PC-9 (cell line): ENCODE results near the gene RBM5. TPM values are rescaled to one million over a fixed set of nuclear protein-coding genes. Genes with fewer than 3 reads are reported as not detected.

Source experiments
- BruUV-seq: library from RNA; stranded (reverse); fragments of 400-500 nt; replicated peaks from 2 replicates; lab custom pipeline; 2021; lab: Mats Ljungman, UMichigan
- CTCF ChIA-PET: fragments of 300-600 bp; sonication (Branson Sonifier 250); formaldehyde crosslinking; loops from one replicate; lab custom pipeline; 2022; ENCODE audit warnings: antibody characterized with exemption; lab: Charles Lee
- POLR2A ChIA-PET: fragments of 300-600 bp; sonication (Branson Sonifier 250); formaldehyde crosslinking; loops from one replicate; lab custom pipeline; 2022; ENCODE audit warnings: antibody characterized with exemption; ENCODE audit not compliant: unreplicated experiment; lab: Charles Lee
- DNase-seq, 2 experiments: peaks; one replicate each; pipeline versions ENCODE4 v3.0.0 to v3.0.0-alpha.2; 2015 to 2022; ENCODE audit warnings: mixed read lengths in 1 of 2
- H2AFZ ChIP-seq: fragments of 200-600 bp; sonication (generic); 2 replicates; pipeline ENCODE4 v1.8.1; 2017; ENCODE audit warnings: antibody characterized with exemption
- H3F3A ChIP-seq: fragments of 200-600 bp; sonication (generic); 2 replicates; pipeline ENCODE4 v1.8.1; 2017; ENCODE audit warnings: antibody characterized with exemption, mild to moderate bottlenecking, low read depth; ENCODE audit not compliant: insufficient read depth
- H3K27ac ChIP-seq: fragments of 200-600 bp; sonication (generic); 2 replicates; pipeline ENCODE4 v1.6.1; 2016; ENCODE audit warnings: mixed run types
- H3K27me3 ChIP-seq: fragments of 200-600 bp; sonication (generic); 2 replicates; pipeline ENCODE4 v1.6.1; 2016; ENCODE audit warnings: low read depth, mixed run types; ENCODE audit not compliant: insufficient read depth
- H3K36me3 ChIP-seq: fragments of 200-600 bp; sonication (generic); 2 replicates; pipeline ENCODE4 v1.6.1; 2016; ENCODE audit warnings: low read depth, mixed run types
- H3K4me1 ChIP-seq: fragments of 200-600 bp; sonication (generic); replicated peaks from 2 replicates; pipeline ENCODE4 v1.6.1; 2016; ENCODE audit warnings: mixed run types; ENCODE audit not compliant: insufficient read depth
- H3K4me2 ChIP-seq: fragments of 200-600 bp; sonication (generic); 2 replicates; pipeline ENCODE4 v1.6.1; 2017; ENCODE audit warnings: mixed run types
- H3K4me3 ChIP-seq: fragments of 200-600 bp; sonication (generic); 2 replicates; pipeline ENCODE4 v1.6.1; 2016; ENCODE audit warnings: mixed run types
- H3K79me2 ChIP-seq: fragments of 200-600 bp; sonication (generic); 2 replicates; pipeline ENCODE4 v1.6.1; 2017; ENCODE audit warnings: low read depth, mixed run types
- H3K9me2 ChIP-seq: fragments of 200-600 bp; sonication (generic); 2 replicates; pipeline ENCODE4 v1.8.1; 2017; ENCODE audit warnings: mild to moderate bottlenecking; ENCODE audit not compliant: insufficient read depth
- H3K9me3 ChIP-seq: fragments of 200-600 bp; sonication (generic); 2 replicates; pipeline ENCODE4 v1.8.1; 2016; ENCODE audit warnings: low read depth; ENCODE audit not compliant: insufficient read depth
- H4K20me1 ChIP-seq: fragments of 200-600 bp; sonication (generic); 2 replicates; pipeline ENCODE4 v1.8.1; 2017; ENCODE audit not compliant: insufficient read depth
- EZH2 ChIP-seq: fragments of 200-600 bp; sonication (generic); IDR thresholded peaks from 2 replicates; pipeline ENCODE4 v1.8.0; 2017; ENCODE audit warnings: antibody characterized with exemption, low read depth
- intact Hi-C: fragments of 100-400 bp; cut with micrococcal nuclease; formaldehyde crosslinking; loops from one replicate; pipeline ENCODE4 v1.10.0; 2022; ENCODE audit not compliant: unreplicated experiment
- total RNA-seq: library from RNA; stranded (reverse); gene quantifications from 2 replicates; pipeline ENCODE4 v1.2.3, GENCODE V29; 2021
- TF ChIP-seq, protein P1 (sequence below): fragments of 200-600 bp; sonication (generic); conservative IDR thresholded peaks from 2 replicates; pipeline ENCODE4 v1.6.1; 2017; ENCODE audit warnings: mixed run types, antibody characterized with exemption, mild to moderate bottlenecking, moderate library complexity

The RBM5 gene
- total RNA-seq, 1 experiment from 2014 or later = 87.7 TPM

- intact Hi-C loops = no loop called here
- H3K36me3 ChIP-seq = no peaks in the 10 kb centered on the region
- H4K20me1 ChIP-seq = no peaks in the 10 kb centered on the region
- no peaks in the 10 kb centered on the region for H3F3A ChIP-seq
- H3K27me3 ChIP-seq = no peaks in the 10 kb centered on the region
- H3K4me2 ChIP-seq = no peak overlapping the region
- ChIA-PET CTCF (no interaction called here), POLR2A (interaction anchor here (0.7 kb wide), 1 partner anchor 121 kb away, joined by 3 read pairs; the partner anchor contains the start of gene MON1A)
- no peak overlapping the region for H3K4me3 ChIP-seq
- no peaks in the 10 kb centered on the region for H3K4me1 ChIP-seq
- no peaks in the 10 kb centered on the region for H3K9me2 ChIP-seq
- H3K27ac ChIP-seq = no peak overlapping the region
- BruUV-seq = no TSS peak
- H2AFZ ChIP-seq = no peak overlapping the region
- no peak for TF ChIP-seq EZH2
- TF ChIP-seq, protein P1, sequence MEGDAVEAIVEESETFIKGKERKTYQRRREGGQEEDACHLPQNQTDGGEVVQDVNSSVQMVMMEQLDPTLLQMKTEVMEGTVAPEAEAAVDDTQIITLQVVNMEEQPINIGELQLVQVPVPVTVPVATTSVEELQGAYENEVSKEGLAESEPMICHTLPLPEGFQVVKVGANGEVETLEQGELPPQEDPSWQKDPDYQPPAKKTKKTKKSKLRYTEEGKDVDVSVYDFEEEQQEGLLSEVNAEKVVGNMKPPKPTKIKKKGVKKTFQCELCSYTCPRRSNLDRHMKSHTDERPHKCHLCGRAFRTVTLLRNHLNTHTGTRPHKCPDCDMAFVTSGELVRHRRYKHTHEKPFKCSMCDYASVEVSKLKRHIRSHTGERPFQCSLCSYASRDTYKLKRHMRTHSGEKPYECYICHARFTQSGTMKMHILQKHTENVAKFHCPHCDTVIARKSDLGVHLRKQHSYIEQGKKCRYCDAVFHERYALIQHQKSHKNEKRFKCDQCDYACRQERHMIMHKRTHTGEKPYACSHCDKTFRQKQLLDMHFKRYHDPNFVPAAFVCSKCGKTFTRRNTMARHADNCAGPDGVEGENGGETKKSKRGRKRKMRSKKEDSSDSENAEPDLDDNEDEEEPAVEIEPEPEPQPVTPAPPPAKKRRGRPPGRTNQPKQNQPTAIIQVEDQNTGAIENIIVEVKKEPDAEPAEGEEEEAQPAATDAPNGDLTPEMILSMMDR = no peak
- H3K9me3 ChIP-seq = no peaks in the 10 kb centered on the region
- no peak for DNase-seq
- H3K79me2 ChIP-seq = no peaks in the 10 kb centered on the region
These were observed 38.4 kb upstream of the RBM5 start for GRCh38 chr3:50050361-50050760.

DNA sequence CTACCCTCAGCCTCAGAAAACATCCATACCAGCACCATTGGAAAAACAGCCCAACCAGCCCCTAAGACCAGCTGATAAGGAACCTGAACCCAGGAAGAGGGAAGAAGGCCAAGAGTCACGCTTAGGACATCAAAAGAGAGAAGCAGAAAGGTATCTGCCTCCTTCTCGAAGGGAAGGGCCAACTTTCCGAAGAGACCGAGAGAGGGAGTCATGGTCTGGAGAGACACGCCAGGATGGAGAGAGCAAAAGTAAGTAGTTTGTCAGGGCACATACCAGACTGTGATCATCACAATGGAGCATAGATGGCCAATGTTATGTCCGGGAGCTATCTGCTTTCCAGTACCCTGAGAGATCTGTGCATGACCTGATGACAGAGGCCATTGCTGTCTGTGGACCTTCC, 31.0 kb upstream of the RBM5 start:
- intact Hi-C loops = no loop called here
- no TSS peak for BruUV-seq
- H3K9me2 ChIP-seq = no peaks in the 10 kb centered on the region

DNA sequence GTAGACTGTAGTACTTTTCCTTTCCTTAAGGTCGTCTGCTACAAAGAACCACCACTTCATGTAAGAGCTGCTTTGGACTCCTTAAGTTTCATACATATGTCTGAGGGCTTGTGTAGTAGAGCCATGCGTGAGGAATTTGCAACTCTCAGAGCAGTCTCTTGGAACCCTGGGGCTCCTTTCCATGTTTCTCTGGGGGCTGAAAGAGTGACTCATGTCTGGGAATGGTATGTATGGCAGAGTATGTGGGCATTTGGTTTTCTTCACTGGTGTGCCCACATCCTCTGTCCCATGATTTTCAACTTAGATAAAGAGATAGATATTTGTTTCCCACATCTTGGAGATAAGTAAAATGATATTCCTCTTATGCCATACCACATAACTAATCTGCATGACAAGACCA, 20.6 kb upstream of the RBM5 start:
- Histone ChIP-seq H3K4me3 (no peak overlapping the region), H2AFZ (no peak overlapping the region), H3K9me2 (no peaks in the 10 kb centered on the region), H3F3A (no peaks in the 10 kb centered on the region), H3K4me2 (no peak overlapping the region), H3K4me1 (no peaks in the 10 kb centered on the region), H4K20me1 (no peaks in the 10 kb centered on the region), H3K79me2 (no peaks in the 10 kb centered on the region), H3K27me3 (no peaks in the 10 kb centered on the region), H3K27ac (no peak overlapping the region), H3K9me3 (no peaks in the 10 kb centered on the region), H3K36me3 (no peaks in the 10 kb centered on the region)
- no peak for DNase-seq
- ChIA-PET POLR2A (no interaction called here), CTCF (no interaction called here)
- no TSS peak for BruUV-seq
- TF ChIP-seq, protein P1 = no peak
- no peak for TF ChIP-seq EZH2
- intact Hi-C loops = no loop called here

More for the DNA sequence above, 31.0 kb upstream of the RBM5 start:
- no peak for TF ChIP-seq EZH2
- TF ChIP-seq, protein P1 = no peak
- ChIA-PET CTCF (no interaction called here), POLR2A (no interaction called here)
- no peak for DNase-seq
- Histone ChIP-seq H3K27ac (no peak overlapping the region), H2AFZ (no peak overlapping the region), H4K20me1 (no peaks in the 10 kb centered on the region), H3K4me3 (no peak overlapping the region), H3K9me3 (no peaks in the 10 kb centered on the region), H3K36me3 (peaks cover 9% of the 10 kb centered on the region; the same call in 1 of the 2 replicates), H3K4me2 (no peak overlapping the region), H3K27me3 (no peaks in the 10 kb centered on the region), H3K79me2 (no peaks in the 10 kb centered on the region), H3K4me1 (no peaks in the 10 kb centered on the region), H3F3A (no peaks in the 10 kb centered on the region)
